HEK293 (cell line): ENCODE data around the gene CDH23.
A peak's percentile ranks its signal among the peaks of the same experiment; 100 is the strongest.

Experiments
- CTCF ChIA-PET: fragments of 350-600 bp; formaldehyde crosslinking; extraction: SDS; loops from one replicate; lab custom pipeline; 2021; ENCODE audit warnings: antibody characterized with exemption; lab: Yijun Ruan, JAX
- POLR2A ChIA-PET: fragments of 300-600 bp; formaldehyde crosslinking; extraction: SDS; loops from one replicate; lab custom pipeline; 2020; ENCODE audit warnings: antibody characterized with exemption, inconsistent platforms; lab: Yijun Ruan, JAX
- H3K27ac ChIP-seq: fragments of 200-500 bp; sonication (Bioruptor generic); 2 replicates; pipeline ENCODE4 v1.5.1; 2014; ENCODE audit warnings: low read depth, low read length, control low read depth, inconsistent platforms; ENCODE audit errors: extremely low read depth
- H3K36me3 ChIP-seq, 2 experiments: fragments of 200-500 bp in 1 of 2; sonication (Bioruptor generic) in 1 of 2; 1 replicate in 1 of 2; 2 replicates in 1 of 2; pipeline ENCODE4 v1.5.1; 2014 to 2017; ENCODE audit warnings: inconsistent platforms in 2 of 2, low read length in 2 of 2; ENCODE audit not compliant: control insufficient read depth in 2 of 2, insufficient read depth in 1 of 2
- H3K4me1 ChIP-seq: fragments of 200-500 bp; sonication (Bioruptor generic); 2 replicates; pipeline ENCODE4 v1.5.1; 2014; ENCODE audit warnings: mild to moderate bottlenecking, low read length, inconsistent platforms; ENCODE audit not compliant: control insufficient read depth, insufficient read depth
- H3K4me3 ChIP-seq: 2 replicates; pipeline ENCODE4 v1.5.1; 2011; ENCODE audit warnings: low read depth, mild to moderate bottlenecking, control low read depth, low read length, moderate library complexity
- H3K9me3 ChIP-seq: fragments of 200-500 bp; sonication (Bioruptor generic); 2 replicates; pipeline ENCODE4 v1.5.1; 2014; ENCODE audit warnings: low read depth, low read length, inconsistent platforms; ENCODE audit not compliant: control insufficient read depth, insufficient read depth
- PRDM10 ChIP-seq: fragments of 450-650 bp; formaldehyde crosslinking; IDR thresholded peaks from 2 replicates; pipeline ENCODE4 v1.5.1; 2016; ENCODE audit warnings: missing biosample characterization, missing genetic modification characterization
- SCRT2 ChIP-seq: fragments of 450-650 bp; formaldehyde crosslinking; IDR thresholded peaks from 2 replicates; pipeline ENCODE4 v1.5.1; 2016; ENCODE audit warnings: missing biosample characterization, missing genetic modification characterization
- ZNF362 ChIP-seq: fragments of 450-650 bp; formaldehyde crosslinking; IDR thresholded peaks from 2 replicates; pipeline ENCODE4 v1.5.1; 2016; ENCODE audit warnings: missing biosample characterization, missing genetic modification characterization
- ZNF394 ChIP-seq: fragments of 450-650 bp; formaldehyde crosslinking; IDR thresholded peaks from 2 replicates; pipeline ENCODE4 v1.5.1; 2016; ENCODE audit warnings: missing biosample characterization, missing genetic modification characterization, mild to moderate bottlenecking, moderate library complexity, borderline replicate concordance
- ZNF677 ChIP-seq: fragments of 450-650 bp; IDR thresholded peaks from 2 replicates; pipeline ENCODE4 v1.5.0; 2018; ENCODE audit warnings: missing biosample characterization, mild to moderate bottlenecking, missing genetic modification characterization, moderate library complexity
- TF ChIP-seq, protein P1 (sequence below): fragments of 450-650 bp; formaldehyde crosslinking; IDR thresholded peaks from 2 replicates; pipeline ENCODE4 v1.5.1; 2016; ENCODE audit warnings: missing biosample characterization, missing genetic modification characterization
- TF ChIP-seq, protein P2 (sequence below): fragments of 450-650 bp; formaldehyde crosslinking; IDR thresholded peaks from 2 replicates; pipeline ENCODE4 v1.5.1; 2016; ENCODE audit warnings: missing biosample characterization, missing genetic modification characterization, low read depth
- TF ChIP-seq, protein P3 (sequence below): fragments of 450-650 bp; formaldehyde crosslinking; conservative IDR thresholded peaks from 2 replicates; pipeline ENCODE4 v1.5.1; 2016; ENCODE audit warnings: low read depth, missing biosample characterization, missing genetic modification characterization

The CDH23 gene

GRCh38 chr10:71390921-71391690 lies 5.6 kb upstream of the CDH23 start:
- Histone ChIP-seq H3K9me3 (no peaks in the 10 kb centered on the region), H3K27ac (no peak overlapping the region), H3K36me3 (no peaks in the 10 kb centered on the region), H3K4me1 (no peaks in the 10 kb centered on the region), H3K4me3 (no peak overlapping the region)
- TF ChIP-seq ZNF394 (no peak), ZNF362 (tag by site-specific recombination) (no peak), PRDM10 (tag by site-specific recombination) (peak; percentile 56)
- ChIA-PET CTCF (interaction anchor here (0.6 to 0.7 kb wide), 2 partner anchors 52 to 179 kb away, joined by 3 to 4 read pairs; no protein-coding TSS in a partner anchor), POLR2A (no interaction called here)

DNA sequence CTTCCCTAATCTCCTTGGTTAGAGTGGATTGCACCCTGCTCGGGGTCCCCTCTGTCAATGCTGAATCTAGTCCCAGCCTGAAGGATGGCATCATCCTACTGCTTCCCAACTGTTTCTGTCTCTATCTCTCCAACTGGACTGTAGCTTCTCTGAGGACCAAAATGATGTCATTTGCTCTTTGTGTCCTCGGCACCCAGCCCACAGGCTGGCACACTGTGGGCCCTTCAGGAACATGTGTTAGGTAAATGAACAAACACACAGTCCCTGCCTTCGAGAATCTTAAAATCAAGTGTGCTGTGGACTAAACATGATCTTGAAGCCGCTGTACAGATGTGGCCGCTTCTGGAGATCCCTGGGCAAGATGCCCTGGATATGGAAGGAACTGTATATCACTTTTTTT lies 5.0 kb upstream of the CDH23 start:
- no peaks in the 10 kb centered on the region for H3K4me1 ChIP-seq
- POLR2A ChIA-PET, result no interaction called here
- no peak overlapping the region for H3K4me3 ChIP-seq
- H3K27ac ChIP-seq, result no peak overlapping the region
- no peaks in the 10 kb centered on the region for H3K9me3 ChIP-seq
- CTCF ChIA-PET, result interaction anchor here (0.7 to 1.2 kb wide), 2 partner anchors 7 to 179 kb away, joined by 3 to 4 read pairs; no protein-coding TSS in a partner anchor
- no peak for TF ChIP-seq ZNF677
- TF ChIP-seq, protein P1, sequence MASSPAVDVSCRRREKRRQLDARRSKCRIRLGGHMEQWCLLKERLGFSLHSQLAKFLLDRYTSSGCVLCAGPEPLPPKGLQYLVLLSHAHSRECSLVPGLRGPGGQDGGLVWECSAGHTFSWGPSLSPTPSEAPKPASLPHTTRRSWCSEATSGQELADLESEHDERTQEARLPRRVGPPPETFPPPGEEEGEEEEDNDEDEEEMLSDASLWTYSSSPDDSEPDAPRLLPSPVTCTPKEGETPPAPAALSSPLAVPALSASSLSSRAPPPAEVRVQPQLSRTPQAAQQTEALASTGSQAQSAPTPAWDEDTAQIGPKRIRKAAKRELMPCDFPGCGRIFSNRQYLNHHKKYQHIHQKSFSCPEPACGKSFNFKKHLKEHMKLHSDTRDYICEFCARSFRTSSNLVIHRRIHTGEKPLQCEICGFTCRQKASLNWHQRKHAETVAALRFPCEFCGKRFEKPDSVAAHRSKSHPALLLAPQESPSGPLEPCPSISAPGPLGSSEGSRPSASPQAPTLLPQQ, result peak; percentile 25; the same call in 1 of the 2 replicates
- no peaks in the 10 kb centered on the region for H3K36me3 ChIP-seq

GRCh38 chr10:71392292-71392691 lies 4.4 kb upstream of the CDH23 start:
- Histone ChIP-seq H3K9me3 (no peaks in the 10 kb centered on the region), H3K4me3 (no peak overlapping the region), H3K36me3 (no peaks in the 10 kb centered on the region), H3K4me1 (no peaks in the 10 kb centered on the region; the same call in 1 of the 2 replicates), H3K27ac (no peak overlapping the region)
- POLR2A ChIA-PET, result no interaction called here
- no peak for TF ChIP-seq ZNF362 (tag by site-specific recombination)
- TF ChIP-seq, protein P2, sequence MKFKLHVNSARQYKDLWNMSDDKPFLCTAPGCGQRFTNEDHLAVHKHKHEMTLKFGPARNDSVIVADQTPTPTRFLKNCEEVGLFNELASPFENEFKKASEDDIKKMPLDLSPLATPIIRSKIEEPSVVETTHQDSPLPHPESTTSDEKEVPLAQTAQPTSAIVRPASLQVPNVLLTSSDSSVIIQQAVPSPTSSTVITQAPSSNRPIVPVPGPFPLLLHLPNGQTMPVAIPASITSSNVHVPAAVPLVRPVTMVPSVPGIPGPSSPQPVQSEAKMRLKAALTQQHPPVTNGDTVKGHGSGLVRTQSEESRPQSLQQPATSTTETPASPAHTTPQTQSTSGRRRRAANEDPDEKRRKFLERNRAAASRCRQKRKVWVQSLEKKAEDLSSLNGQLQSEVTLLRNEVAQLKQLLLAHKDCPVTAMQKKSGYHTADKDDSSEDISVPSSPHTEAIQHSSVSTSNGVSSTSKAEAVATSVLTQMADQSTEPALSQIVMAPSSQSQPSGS (tag by site-specific recombination), result no peak
- TF ChIP-seq SCRT2 (tag by site-specific recombination), result no peak
- TF ChIP-seq, protein P3, sequence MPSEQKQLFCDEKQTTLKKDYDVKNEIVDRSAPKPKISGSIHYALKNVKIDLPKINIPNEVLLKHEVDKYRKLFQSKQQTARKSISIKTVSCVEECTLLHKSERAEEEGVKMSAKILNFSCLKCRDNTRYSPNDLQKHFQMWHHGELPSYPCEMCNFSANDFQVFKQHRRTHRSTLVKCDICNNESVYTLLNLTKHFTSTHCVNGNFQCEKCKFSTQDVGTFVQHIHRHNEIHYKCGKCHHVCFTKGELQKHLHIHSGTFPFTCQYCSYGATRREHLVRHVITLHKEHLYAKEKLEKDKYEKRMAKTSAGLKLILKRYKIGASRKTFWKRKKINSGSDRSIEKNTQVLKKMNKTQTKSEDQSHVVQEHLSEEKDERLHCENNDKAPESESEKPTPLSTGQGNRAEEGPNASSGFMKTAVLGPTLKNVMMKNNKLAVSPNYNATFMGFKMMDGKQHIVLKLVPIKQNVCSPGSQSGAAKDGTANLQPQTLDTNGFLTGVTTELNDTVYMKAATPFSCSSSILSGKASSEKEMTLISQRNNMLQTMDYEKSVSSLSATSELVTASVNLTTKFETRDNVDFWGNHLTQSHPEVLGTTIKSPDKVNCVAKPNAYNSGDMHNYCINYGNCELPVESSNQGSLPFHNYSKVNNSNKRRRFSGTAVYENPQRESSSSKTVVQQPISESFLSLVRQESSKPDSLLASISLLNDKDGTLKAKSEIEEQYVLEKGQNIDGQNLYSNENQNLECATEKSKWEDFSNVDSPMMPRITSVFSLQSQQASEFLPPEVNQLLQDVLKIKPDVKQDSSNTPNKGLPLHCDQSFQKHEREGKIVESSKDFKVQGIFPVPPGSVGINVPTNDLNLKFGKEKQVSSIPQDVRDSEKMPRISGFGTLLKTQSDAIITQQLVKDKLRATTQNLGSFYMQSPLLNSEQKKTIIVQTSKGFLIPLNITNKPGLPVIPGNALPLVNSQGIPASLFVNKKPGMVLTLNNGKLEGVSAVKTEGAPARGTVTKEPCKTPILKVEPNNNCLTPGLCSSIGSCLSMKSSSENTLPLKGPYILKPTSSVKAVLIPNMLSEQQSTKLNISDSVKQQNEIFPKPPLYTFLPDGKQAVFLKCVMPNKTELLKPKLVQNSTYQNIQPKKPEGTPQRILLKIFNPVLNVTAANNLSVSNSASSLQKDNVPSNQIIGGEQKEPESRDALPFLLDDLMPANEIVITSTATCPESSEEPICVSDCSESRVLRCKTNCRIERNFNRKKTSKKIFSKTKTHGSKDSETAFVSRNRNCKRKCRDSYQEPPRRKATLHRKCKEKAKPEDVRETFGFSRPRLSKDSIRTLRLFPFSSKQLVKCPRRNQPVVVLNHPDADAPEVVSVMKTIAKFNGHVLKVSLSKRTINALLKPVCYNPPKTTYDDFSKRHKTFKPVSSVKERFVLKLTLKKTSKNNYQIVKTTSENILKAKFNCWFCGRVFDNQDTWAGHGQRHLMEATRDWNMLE, result no peak
- CTCF ChIA-PET, result interaction anchor here (1.2 kb wide), 1 partner anchor 8 kb away, joined by 3 read pairs; no protein-coding TSS in a partner anchor
